Head of caudate nucleus (tissue), 42 donors: ENCODE results near the gene AP2A2.

Experiments used
- DNase-seq, 42 donors: peaks; one replicate each; pipeline versions ENCODE4 v3.0.0 to v3.0.0-alpha.2; 2020 to 2021; ENCODE audit warnings: mixed read lengths in 7 of 42
- intact Hi-C: fragments of 100-400 bp; cut with DNase I; formaldehyde crosslinking; loops from one replicate; pipeline ENCODE4 v1.15.0; 2022

Gene AP2A2

GRCh38 chr11:1029654-1030053 lies 104.0 kb downstream of the AP2A2 start:
- DNase-seq = no peak
- intact Hi-C loops = no loop called here

- no peak for DNase-seq
- intact Hi-C loops = no loop called here
These were observed 104.4 kb downstream of the AP2A2 start for GRCh38 chr11:1030086-1030485.

GRCh38 chr11:1030556-1030955 lies 104.9 kb downstream of the AP2A2 start:
- DNase-seq = no peak
- intact Hi-C loops = no loop called here

- DNase-seq = no peak
- intact Hi-C loops = no loop called here
These were observed 105.6 kb downstream of the AP2A2 start for GRCh38 chr11:1031121-1031899.

GRCh38 chr11:1032310-1032891 lies 106.7 kb downstream of the AP2A2 start:
- intact Hi-C loops = no loop called here
- no peak for DNase-seq

GRCh38 chr11:1033016-1033798 lies 107.5 kb downstream of the AP2A2 start:
- DNase-seq = no peak
- intact Hi-C loops = no loop called here

- intact Hi-C loops = no loop called here
- no peak for DNase-seq
These were observed 108.3 kb downstream of the AP2A2 start for GRCh38 chr11:1034001-1034400.

- intact Hi-C loops = no loop called here
- no peak for DNase-seq
These were observed 109.0 kb downstream of the AP2A2 start for GRCh38 chr11:1034456-1035295.

- no peak for DNase-seq
- intact Hi-C loops = no loop called here
These were observed 110.1 kb downstream of the AP2A2 start for GRCh38 chr11:1035577-1036283.

GRCh38 chr11:1036303-1036923 lies 110.7 kb downstream of the AP2A2 start, which contains the start of gene MUC6:
Gene MUC6 (minus strand): TSS chr11:1036718. CDS start chr11:1036655, 63 bp downstream.
- DNase-seq = no peak
- intact Hi-C loops = no loop called here

GRCh38 chr11:1036931-1037330 lies 111.3 kb downstream of the AP2A2 start:
- no peak for DNase-seq
- intact Hi-C loops = no loop called here

- intact Hi-C loops = no loop called here
- no peak for DNase-seq
These were observed 111.9 kb downstream of the AP2A2 start for GRCh38 chr11:1037506-1038055.

- DNase-seq = no peak
- intact Hi-C loops = no loop called here
These were observed 112.7 kb downstream of the AP2A2 start for GRCh38 chr11:1038361-1038760.

GRCh38 chr11:1038921-1039320 lies 113.3 kb downstream of the AP2A2 start:
- intact Hi-C loops = no loop called here
- no peak for DNase-seq

GRCh38 chr11:1039481-1040427 lies 114.1 kb downstream of the AP2A2 start:
- intact Hi-C loops = no loop called here
- DNase-seq = no peak

- DNase-seq = no peak
- intact Hi-C loops = no loop called here
These were observed 114.9 kb downstream of the AP2A2 start for GRCh38 chr11:1040428-1041148.
